GM10248 (cell line): ENCODE measurements around the gene KRTDAP.

Experiments used
- CTCF ChIA-PET: fragments of 300-600 bp; sonication (Branson Sonifier 250); formaldehyde crosslinking; extraction: SDS; loops from one replicate; lab custom pipeline; 2021; ENCODE audit warnings: antibody characterized with exemption; lab: Yijun Ruan, JAX
- POLR2A ChIA-PET: fragments of 350-650 bp; sonication (Branson Sonifier 250); formaldehyde crosslinking; extraction: SDS; loops from one replicate; lab custom pipeline; 2020; ENCODE audit warnings: antibody characterized with exemption; lab: Yijun Ruan, JAX
- DNase-seq: peaks from one replicate; pipeline ENCODE4 v3.0.0; 2012; ENCODE audit errors: extremely low spot score
- TF ChIP-seq, protein P1 (sequence below): IDR thresholded peaks from 2 replicates; pipeline ENCODE4 v1.5.1; 2012; ENCODE audit warnings: mild to moderate bottlenecking, low read depth; ENCODE audit errors: extremely low read depth, missing control alignments, control extremely low read depth

The KRTDAP gene

DNA sequence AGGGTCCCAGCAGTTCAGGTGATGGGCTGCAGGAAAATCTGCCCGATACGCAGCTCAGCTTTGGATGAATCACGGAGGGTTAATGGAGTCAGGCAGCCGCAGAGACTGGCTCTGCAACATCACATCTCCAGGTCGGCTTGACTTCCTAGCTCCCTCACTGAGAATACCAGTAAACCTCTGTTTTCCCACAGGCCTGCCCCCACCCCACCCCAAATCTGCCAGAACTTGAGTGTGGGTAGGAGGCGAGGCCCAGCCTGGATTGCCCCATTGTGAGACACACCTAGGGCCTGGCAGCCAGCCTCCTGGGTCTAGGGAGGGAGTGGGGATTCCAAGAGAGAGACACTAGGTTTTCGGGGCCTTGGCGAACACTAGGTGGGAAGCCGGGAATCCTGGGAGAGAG, 3.7 kb upstream of the KRTDAP start:
- TF ChIP-seq, protein P1, sequence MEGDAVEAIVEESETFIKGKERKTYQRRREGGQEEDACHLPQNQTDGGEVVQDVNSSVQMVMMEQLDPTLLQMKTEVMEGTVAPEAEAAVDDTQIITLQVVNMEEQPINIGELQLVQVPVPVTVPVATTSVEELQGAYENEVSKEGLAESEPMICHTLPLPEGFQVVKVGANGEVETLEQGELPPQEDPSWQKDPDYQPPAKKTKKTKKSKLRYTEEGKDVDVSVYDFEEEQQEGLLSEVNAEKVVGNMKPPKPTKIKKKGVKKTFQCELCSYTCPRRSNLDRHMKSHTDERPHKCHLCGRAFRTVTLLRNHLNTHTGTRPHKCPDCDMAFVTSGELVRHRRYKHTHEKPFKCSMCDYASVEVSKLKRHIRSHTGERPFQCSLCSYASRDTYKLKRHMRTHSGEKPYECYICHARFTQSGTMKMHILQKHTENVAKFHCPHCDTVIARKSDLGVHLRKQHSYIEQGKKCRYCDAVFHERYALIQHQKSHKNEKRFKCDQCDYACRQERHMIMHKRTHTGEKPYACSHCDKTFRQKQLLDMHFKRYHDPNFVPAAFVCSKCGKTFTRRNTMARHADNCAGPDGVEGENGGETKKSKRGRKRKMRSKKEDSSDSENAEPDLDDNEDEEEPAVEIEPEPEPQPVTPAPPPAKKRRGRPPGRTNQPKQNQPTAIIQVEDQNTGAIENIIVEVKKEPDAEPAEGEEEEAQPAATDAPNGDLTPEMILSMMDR: no peak
- DNase-seq: no peak
- ChIA-PET POLR2A (no interaction called here), CTCF (interaction anchor here (1.7 to 8.0 kb wide), 5 partner anchors 13 to 143 kb away, joined by 6 to 126 read pairs (median 24); no protein-coding TSS in a partner anchor)

DNA sequence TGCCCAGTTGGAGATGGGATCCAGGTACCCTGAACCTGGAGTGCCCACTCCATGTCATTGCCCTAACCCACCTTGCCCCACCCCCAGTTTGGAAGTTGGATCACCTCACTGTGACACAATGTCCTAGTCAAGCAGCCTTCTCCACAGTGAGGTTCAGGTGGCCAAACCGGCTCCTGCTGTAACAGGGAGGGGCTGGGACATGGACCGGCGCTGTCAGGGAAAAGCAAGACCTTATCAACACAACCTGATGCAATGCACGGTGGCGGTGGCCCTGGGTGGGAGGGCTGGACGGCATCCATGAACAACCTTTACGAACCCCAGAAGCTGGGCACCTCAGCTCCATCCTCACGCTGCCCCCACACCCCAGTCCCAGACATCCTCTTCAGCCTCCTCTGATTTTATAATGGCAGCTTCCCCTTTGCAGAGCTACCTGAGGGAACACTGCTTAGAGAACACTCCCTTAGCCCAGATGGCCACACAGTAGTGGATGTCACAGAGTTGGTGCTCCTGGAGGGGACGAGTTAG, 1.6 kb upstream of the KRTDAP start:
- ChIA-PET POLR2A (no interaction called here), CTCF (interaction anchor here (0.8 to 8.0 kb wide), 9 partner anchors 12 to 138 kb away, joined by 3 to 94 read pairs (median 5); partner anchors contain the start of gene FFAR3)
- DNase-seq: no peak
- TF ChIP-seq, protein P1: no peak

DNA sequence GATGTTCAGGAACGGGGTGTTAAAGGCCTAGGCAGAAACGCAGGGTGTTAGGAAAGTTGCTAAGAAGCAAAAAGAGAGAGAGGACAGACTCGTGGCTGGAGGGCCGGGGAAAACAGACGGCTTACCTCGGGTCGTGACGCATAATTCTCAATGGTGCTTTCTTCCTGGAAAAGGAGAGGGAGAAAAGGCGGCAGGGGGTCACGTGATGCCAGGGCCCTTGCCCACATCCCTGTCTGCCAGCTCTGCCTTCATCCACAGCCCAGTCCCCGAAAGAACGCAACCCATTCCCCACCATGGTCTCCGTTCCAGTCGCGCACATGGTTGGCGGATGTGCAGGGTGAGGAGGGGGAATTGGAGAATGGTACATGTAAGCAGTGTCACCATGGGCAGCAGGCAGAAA, 1.6 kb downstream of the KRTDAP start:
- ChIA-PET CTCF (interaction anchor here (1.3 to 6.3 kb wide), 4 partner anchors 8 to 83 kb away, joined by 3 to 63 read pairs (median 5); no protein-coding TSS in a partner anchor), POLR2A (no interaction called here)
- TF ChIP-seq, protein P1: no peak
- DNase-seq: no peak

DNA sequence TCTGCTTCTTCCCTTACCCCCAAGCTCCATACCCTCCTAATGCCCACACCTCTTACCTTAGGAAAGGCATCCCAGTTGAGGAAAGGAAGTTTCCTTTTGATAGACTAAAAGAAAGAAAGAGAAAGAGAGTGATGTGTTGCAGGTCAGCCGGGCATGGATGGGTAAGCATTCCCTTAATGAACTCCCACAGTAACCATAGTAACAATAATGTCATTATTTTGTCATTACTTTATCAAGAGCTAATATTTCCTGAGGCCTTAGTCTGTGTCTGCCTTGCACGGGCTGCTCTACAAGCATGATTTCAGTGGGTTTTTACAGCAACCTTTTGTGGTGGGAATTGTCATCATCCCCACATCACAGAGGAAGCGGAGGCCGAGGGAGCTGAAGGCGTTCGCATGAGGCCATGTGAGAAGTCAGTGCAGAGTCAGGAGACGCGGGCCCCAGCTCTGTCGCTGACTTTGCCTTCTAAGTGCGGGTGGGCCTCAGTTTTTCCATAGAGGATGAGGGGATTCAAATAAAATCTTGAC, 2.5 kb downstream of the KRTDAP start:
- DNase-seq: no peak
- ChIA-PET POLR2A (no interaction called here), CTCF (interaction anchor here (1.1 to 6.3 kb wide), 7 partner anchors 9 to 218 kb away, joined by 3 to 63 read pairs (median 9); no protein-coding TSS in a partner anchor)
- TF ChIP-seq, protein P1: no peak

DNA sequence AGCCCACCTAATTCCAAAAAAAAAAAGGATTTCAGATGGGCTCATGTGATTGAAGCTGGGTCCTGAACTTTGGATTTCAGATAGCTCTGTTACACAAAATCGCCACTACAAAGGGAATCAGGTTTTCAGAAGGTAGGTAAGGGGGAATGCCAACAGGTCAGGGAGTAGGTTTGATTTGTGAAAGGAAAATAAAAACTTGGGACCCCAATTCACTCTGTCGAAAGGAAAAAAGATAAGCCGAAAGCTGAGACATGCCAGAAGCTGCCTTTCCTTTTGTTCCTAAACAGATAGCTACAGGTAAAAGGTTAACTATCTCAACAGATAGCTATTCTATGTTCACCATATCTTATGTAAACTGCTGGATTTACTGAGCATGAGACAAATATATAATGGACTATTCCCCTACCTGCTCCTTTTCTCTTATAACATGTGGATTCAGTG, 4.0 kb downstream of the KRTDAP start:
- ChIA-PET POLR2A (no interaction called here), CTCF (interaction anchor here (1.3 to 6.3 kb wide), 8 partner anchors 8 to 133 kb away, joined by 3 to 63 read pairs (median 10); no protein-coding TSS in a partner anchor)
- TF ChIP-seq, protein P1: no peak
- no peak for DNase-seq

DNA sequence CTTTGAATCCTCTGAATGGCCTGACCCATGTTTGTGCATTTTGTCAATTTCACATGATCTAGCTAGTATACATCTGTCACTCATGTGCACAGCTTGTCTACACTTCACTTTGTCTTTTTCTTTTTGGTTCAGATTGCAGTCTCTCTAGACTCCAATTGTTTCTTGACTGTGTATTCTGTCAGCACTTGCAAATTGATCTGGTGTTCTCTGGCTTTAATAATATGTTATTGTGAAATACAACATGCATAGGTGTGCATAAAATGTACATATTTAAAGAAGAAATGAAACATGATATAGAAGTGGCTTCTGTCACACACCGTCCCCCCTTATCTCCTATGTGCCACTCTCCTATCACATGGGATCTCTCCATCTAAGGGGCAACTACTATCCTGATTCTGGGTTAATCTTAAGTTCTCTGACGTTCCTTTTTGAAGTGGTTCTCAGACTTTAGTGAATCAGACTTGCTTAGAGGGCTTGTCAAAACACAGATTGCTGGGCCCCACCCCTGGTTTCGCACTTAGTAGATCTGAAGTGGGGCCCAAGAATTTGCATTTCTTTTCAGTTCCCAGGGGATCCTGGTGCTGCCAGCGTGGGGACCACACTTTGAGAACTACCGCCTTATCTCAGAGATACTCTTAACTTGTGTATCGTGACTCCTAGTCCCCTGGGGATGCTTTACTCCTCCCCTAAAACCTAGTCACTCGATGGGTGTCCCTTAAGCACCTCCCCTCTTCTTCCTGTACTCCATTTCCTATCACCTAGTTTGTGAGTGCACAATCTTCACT, 5.8 kb downstream of the KRTDAP start:
- CTCF ChIA-PET: interaction anchor here (1.7 to 6.3 kb wide), 2 partner anchors 12 to 15 kb away, joined by 9 to 63 read pairs; no protein-coding TSS in a partner anchor
- TF ChIP-seq, protein P1: no peak
- peak; percentile 81 for DNase-seq
- POLR2A ChIA-PET: interaction anchor here (0.6 kb wide), 1 partner anchor 22 kb away, joined by 3 read pairs; no protein-coding TSS in a partner anchor
